AG08395 (cell line): ENCODE measurements around the gene LMOD3.

Experiments
- DNase-seq: peaks from one replicate; pipeline ENCODE4 v3.0.0; 2012; ENCODE audit warnings: mixed read lengths, low spot score

LMOD3 gene

GRCh38 chr3:69058180-69058946 is 64.0 kb downstream of the LMOD3 start:
- no peak for DNase-seq
